HFFc6 (cell line): Measurements from ENCODE around the gene RBFOX1. TPM values are rescaled to one million over a fixed set of nuclear protein-coding genes. Genes with fewer than 3 reads are reported as not detected.

Experiments used
- DNase-seq: peaks from one replicate; pipeline ENCODE4 v3.0.0-alpha.2; 2018
- H3K27ac Mint-ChIP-seq: 2 replicates; pipeline ENCODE4 v1.8.0; 2020; ENCODE audit warnings: mild to moderate bottlenecking, mixed read lengths
- H3K27me3 Mint-ChIP-seq: 2 replicates; pipeline ENCODE4 v1.8.0; 2021; ENCODE audit warnings: mild to moderate bottlenecking, moderate library complexity, mixed read lengths; ENCODE audit not compliant: insufficient read depth
- H3K36me3 Mint-ChIP-seq: 2 replicates; pipeline ENCODE4 v1.8.0; 2021; ENCODE audit warnings: low read depth, mixed read lengths
- H3K4me1 Mint-ChIP-seq: 2 replicates; pipeline ENCODE4 v1.8.0; 2020; ENCODE audit warnings: low read depth, mixed read lengths
- H3K4me3 Mint-ChIP-seq: 2 replicates; pipeline ENCODE4 v1.8.0; 2020; ENCODE audit warnings: mild to moderate bottlenecking, moderate library complexity, mixed read lengths
- H3K9me3 Mint-ChIP-seq: 2 replicates; pipeline ENCODE4 v1.8.0; 2020; ENCODE audit warnings: mild to moderate bottlenecking, mixed read lengths
- CTCF ChIP-seq: fragments of 200-600 bp; sonication (generic); IDR thresholded peaks from 2 replicates; pipeline ENCODE4 v1.5.0; 2021; ENCODE audit warnings: antibody characterized with exemption, mild to moderate bottlenecking
- total RNA-seq, 6 experiments: library from RNA; stranded (reverse); fragmentation: NEBNext Ultra II Directional; extraction: Animal tissue kit (Norgen Biotek cat#: 25700); gene quantifications; 2 replicates in 1 of 6; 3 replicates in 5 of 6; pipeline ENCODE4 v1.2.3, GENCODE V29; 2021

RBFOX1 gene
- total RNA-seq, 6 experiments from 2014 or later = not detected

DNA sequence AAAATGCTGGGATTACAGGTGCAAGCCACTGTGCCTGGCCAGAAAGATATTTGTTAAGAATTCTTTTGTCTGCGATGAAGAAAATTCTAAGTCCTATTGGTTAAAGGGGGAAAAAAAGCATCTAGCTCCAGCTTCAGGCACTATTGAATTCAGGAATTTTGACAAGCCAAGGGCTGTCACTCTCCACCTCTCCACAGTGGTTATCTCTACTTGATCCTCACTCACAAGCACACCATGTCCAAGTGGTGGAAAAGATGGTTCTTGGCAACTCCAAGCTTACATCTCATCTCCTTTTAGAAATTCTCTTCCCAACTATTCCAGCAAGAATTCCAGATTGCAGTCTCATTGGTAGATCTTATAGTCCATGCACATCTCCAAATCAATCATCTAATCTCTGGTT, 7.1 kb downstream of the RBFOX1 start:
- Mint-ChIP-seq H3K27me3 (no peaks in the 10 kb centered on the region), H3K4me1 (no peaks in the 10 kb centered on the region), H3K27ac (no peak overlapping the region), H3K36me3 (peaks cover 5% of the 10 kb centered on the region), H3K9me3 (peaks cover 58% of the 10 kb centered on the region), H3K4me3 (no peak overlapping the region)
- TF ChIP-seq CTCF = no peak
- DNase-seq = no peak

DNA sequence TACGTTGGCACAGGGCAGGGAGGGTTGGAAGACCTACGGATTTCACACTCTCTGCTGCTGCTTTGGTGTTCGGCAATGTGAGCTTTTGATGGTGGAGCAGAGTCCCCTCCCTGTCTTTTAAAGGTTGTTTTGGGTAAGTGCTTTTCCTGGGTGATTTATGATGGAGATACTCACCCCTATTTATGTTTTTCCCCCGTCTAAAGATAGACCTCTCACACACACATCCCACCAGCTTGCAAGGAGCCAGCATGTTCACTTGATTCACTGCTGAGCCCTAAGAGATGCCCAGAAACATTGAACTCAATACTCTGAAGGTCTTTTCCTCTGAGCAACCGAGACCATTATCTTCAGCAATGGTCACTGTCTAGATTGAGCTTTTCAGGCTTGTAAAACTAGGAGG, 8.3 kb downstream of the RBFOX1 start:
- Mint-ChIP-seq H3K27ac (no peak overlapping the region), H3K36me3 (peaks cover 5% of the 10 kb centered on the region), H3K27me3 (no peaks in the 10 kb centered on the region), H3K4me3 (no peak overlapping the region), H3K4me1 (no peaks in the 10 kb centered on the region), H3K9me3 (peaks cover 60% of the 10 kb centered on the region)
- TF ChIP-seq CTCF = no peak
- DNase-seq = no peak

- H3K27me3 Mint-ChIP-seq = no peaks in the 10 kb centered on the region
- no peak for DNase-seq
- H3K4me3 Mint-ChIP-seq = no peak overlapping the region
- no peak overlapping the region for H3K27ac Mint-ChIP-seq
- peaks cover 64% of the 10 kb centered on the region for H3K9me3 Mint-ChIP-seq
- H3K36me3 Mint-ChIP-seq = peaks cover 5% of the 10 kb centered on the region
- no peak for TF ChIP-seq CTCF
- H3K4me1 Mint-ChIP-seq = no peaks in the 10 kb centered on the region
Observed at GRCh38 chr16:7342598-7342997, 10.0 kb downstream of the RBFOX1 start.

DNA sequence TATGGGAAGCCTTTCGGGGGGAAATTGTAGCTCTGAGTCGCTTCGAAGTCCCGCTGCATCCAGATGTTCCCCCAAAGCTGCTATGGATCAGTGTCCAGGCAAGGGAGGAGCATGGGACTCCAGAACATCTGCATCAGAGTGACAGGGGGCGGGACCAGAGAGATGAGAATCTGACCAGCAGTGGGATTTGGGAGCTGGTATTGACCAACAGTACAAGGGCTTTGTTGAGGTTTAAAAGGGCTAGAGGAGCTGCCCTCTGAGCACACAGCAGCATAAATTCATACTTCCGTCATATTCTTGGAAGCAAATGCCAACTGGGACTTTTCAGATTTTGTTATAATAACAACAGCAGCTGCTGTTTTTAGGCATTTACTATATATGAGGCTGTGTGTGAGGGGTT, 10.6 kb downstream of the RBFOX1 start:
- H3K36me3 Mint-ChIP-seq = peaks cover 5% of the 10 kb centered on the region
- no peaks in the 10 kb centered on the region for H3K4me1 Mint-ChIP-seq
- no peak for DNase-seq
- no peak overlapping the region for H3K27ac Mint-ChIP-seq
- no peak for TF ChIP-seq CTCF
- H3K4me3 Mint-ChIP-seq = no peak overlapping the region
- no peaks in the 10 kb centered on the region for H3K27me3 Mint-ChIP-seq
- H3K9me3 Mint-ChIP-seq = peaks cover 64% of the 10 kb centered on the region

DNA sequence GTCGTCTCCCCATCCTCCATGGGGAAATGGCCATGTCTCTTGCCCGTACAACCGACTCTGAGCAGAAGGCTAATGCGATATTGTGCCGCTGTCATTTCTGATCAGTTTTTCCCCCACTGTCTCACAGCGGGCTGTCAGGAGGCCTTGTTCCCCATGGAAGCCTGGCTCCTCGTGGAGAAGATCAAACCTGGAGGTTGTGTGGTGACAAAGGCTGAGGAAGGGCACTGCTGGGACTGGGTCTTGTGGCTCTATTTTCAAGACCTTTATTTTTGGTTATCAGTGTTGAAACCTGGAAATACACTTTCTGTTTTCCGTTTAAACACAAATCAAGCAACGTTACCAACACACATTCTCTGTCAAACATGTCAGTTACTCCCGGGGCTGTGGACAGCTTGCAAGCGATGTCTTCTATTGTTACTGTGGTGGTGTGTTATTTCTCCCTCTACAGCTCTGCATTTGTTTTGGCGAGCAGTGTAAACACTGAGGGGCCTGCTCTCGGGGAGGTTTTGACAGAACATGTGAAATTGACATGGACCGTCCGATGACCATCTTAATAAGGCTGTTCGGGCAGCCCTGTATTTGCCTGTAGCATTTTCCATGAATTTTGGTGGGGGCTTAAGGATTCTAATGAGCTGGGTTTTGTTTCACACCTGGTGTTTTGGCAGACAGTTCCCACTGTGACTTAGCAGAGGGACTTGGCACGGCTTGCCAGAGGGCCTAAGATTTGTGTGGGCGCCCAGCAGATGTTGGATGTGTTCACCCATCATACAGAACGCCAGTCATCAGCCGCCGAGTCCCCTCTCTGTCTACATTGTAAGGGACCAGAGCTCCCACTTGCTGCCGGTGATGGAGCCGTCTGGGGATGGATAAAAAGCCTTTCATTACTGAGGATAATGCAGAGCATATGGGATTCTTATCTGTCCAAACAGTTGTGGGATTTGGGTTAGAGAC, 12.5 kb downstream of the RBFOX1 start:
- no peak for TF ChIP-seq CTCF
- peaks cover 68% of the 10 kb centered on the region for H3K9me3 Mint-ChIP-seq
- H3K27ac Mint-ChIP-seq = no peak overlapping the region
- DNase-seq = no peak
- no peak overlapping the region for H3K4me3 Mint-ChIP-seq
- H3K27me3 Mint-ChIP-seq = no peaks in the 10 kb centered on the region
- H3K4me1 Mint-ChIP-seq = no peaks in the 10 kb centered on the region
- H3K36me3 Mint-ChIP-seq = peaks cover 8% of the 10 kb centered on the region
